Fibroblast of lung (primary cell): Measurements from ENCODE around the gene ZNF785. TPM values are rescaled to one million over a fixed set of nuclear protein-coding genes. Genes with fewer than 3 reads are reported as not detected.

Experiments used
- DNase-seq, 2 donors: peaks; one replicate each; pipeline versions ENCODE4 v3.0.0 to v3.0.0-alpha.2; 2010; ENCODE audit warnings: low read depth in 2 of 2
- H2AFZ ChIP-seq: 2 replicates; pipeline ENCODE4 v1.5.1; 2012; ENCODE audit warnings: low read length, control low read depth, inconsistent platforms
- H3K27ac ChIP-seq: 2 replicates; pipeline ENCODE4 v1.5.1; 2011; ENCODE audit warnings: low read length, control low read depth; ENCODE audit not compliant: insufficient read depth
- H3K27me3 ChIP-seq: 2 replicates; pipeline ENCODE4 v1.5.1; 2011; ENCODE audit warnings: mild to moderate bottlenecking, low read length; ENCODE audit not compliant: control insufficient read depth, insufficient read depth
- H3K36me3 ChIP-seq: 2 replicates; pipeline ENCODE4 v1.5.1; 2011; ENCODE audit warnings: low read length; ENCODE audit not compliant: control insufficient read depth, insufficient read depth
- H3K4me1 ChIP-seq: 2 replicates; pipeline ENCODE4 v1.5.1; 2011; ENCODE audit warnings: low read length; ENCODE audit not compliant: control insufficient read depth, insufficient read depth; ENCODE audit errors: extremely low read depth
- H3K4me2 ChIP-seq: 2 replicates; pipeline ENCODE4 v1.5.1; 2011; ENCODE audit warnings: low read length, control low read depth; ENCODE audit not compliant: insufficient read depth; ENCODE audit errors: extremely low read depth
- H3K4me3 ChIP-seq, 4 experiments: fragments of 200-600 bp in 1 of 4; sonication (generic) in 1 of 4; replicated peaks in 1 of 4; 2 replicates each; pipeline ENCODE4 v1.5.1; 2011 to 2016; ENCODE audit warnings: low read length in 4 of 4, low read depth in 3 of 4, mild to moderate bottlenecking in 3 of 4, control low read depth in 2 of 4, inconsistent platforms in 1 of 4, mixed read lengths in 1 of 4; ENCODE audit not compliant: insufficient read depth in 1 of 4; ENCODE audit errors: control extremely low read depth in 1 of 4
- H3K79me2 ChIP-seq: 2 replicates; pipeline ENCODE4 v1.5.1; 2012; ENCODE audit warnings: mild to moderate bottlenecking, low read length, inconsistent platforms; ENCODE audit not compliant: control insufficient read depth, insufficient read depth
- H3K9ac ChIP-seq: 2 replicates; pipeline ENCODE4 v1.5.1; 2011; ENCODE audit warnings: mild to moderate bottlenecking, low read length, control low read depth; ENCODE audit not compliant: insufficient read depth
- H3K9me3 ChIP-seq: 2 replicates; pipeline ENCODE4 v1.5.1; 2012; ENCODE audit warnings: low read depth, low read length; ENCODE audit not compliant: control insufficient read depth, insufficient read depth
- H4K20me1 ChIP-seq: 2 replicates; pipeline ENCODE4 v1.5.1; 2011; ENCODE audit warnings: low read length; ENCODE audit not compliant: control insufficient read depth, insufficient read depth; ENCODE audit errors: extremely low read depth
- EZH2 ChIP-seq: IDR thresholded peaks from 2 replicates; pipeline ENCODE4 v1.5.1; 2012; ENCODE audit warnings: low read length, control low read depth, mild to moderate bottlenecking; ENCODE audit errors: missing control alignments
- polyA plus RNA-seq, 2 donors: library from polyadenylated mRNA; depleted of rRNA in 1 of 2; stranded (reverse) in 1 of 2; unstranded in 1 of 2; fragments of >200 nt; gene quantifications; 2 replicates each; pipeline ENCODE4 v1.2.1, GENCODE V29; 2011 to 2012; ENCODE audit warnings: missing spikeins in 1 of 2
- total RNA-seq: library from RNA; depleted of rRNA; stranded (reverse); fragments of >200 nt; gene quantifications from 2 replicates; pipeline ENCODE4 v1.2.1, GENCODE V29; 2014
- TF ChIP-seq, protein P1 (sequence below), 2 donors: IDR thresholded peaks in 1 of 2; conservative IDR thresholded peaks in 1 of 2; 1 replicate in 1 of 2; 2 replicates in 1 of 2; pipeline ENCODE4 v1.5.1; 2011 to 2012; ENCODE audit warnings: low read length in 2 of 2, control low read depth in 1 of 2, inconsistent platforms in 1 of 2, low read depth in 1 of 2, mild to moderate bottlenecking in 1 of 2

The ZNF785 gene
- total and polyA plus RNA-seq, 2 donors (not counting 1 experiment from before 2014, with no cell fraction given), result 6.6 to 7.1 TPM

DNA sequence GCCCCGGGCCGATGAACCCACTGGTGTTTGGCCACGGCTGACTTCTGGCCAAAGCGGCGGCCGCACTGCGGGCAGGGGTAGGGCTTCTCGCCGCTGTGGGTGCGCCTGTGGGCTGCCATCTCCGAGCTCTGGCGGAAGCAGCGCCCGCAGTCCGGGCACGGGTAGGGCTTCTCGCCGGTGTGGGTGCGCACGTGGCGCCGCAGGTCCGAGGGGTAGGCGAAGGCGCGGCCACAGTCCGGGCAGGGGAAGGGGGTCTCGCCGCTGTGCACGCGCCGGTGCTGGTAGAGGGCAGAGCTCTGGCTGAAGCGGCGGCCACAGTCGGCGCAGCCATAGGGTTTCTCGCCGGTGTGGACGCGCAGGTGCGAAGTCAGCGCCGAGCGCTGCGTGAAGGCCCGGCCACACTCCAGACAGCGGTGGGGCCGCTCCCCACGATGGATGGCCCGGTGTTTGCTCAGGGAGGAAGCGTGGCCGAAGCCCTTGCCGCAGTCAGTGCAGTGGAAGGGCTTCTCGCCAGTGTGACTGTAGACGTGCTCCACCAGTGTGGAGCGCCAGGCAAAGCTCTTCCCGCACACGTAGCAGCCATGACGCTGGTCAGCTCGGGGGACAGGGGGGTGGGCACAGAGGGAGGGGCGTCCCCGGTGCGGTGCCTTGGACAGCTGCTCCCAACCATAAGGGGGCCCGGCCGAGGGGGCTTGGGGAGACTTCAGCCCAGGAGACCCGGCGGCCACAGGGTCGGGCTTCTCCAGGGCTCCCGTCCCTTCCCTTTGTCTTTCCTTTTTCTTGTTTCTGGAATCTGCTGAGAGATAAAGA is 30.0 kb downstream of the ZNF785 start:
- Histone ChIP-seq H3K4me2 (no peak overlapping the region), H2AFZ (no peak overlapping the region), H3K9ac (no peak overlapping the region), H3K27ac (no peak overlapping the region), H3K27me3 (no peaks in the 10 kb centered on the region), H3K4me3 (no peak overlapping the region), H3K79me2 (peaks cover 8% of the 10 kb centered on the region), H3K4me1 (no peaks in the 10 kb centered on the region), H4K20me1 (no peaks in the 10 kb centered on the region), H3K9me3 (no peaks in the 10 kb centered on the region), H3K36me3 (peaks cover 10% of the 10 kb centered on the region)
- no peak for DNase-seq
- TF ChIP-seq, protein P1, sequence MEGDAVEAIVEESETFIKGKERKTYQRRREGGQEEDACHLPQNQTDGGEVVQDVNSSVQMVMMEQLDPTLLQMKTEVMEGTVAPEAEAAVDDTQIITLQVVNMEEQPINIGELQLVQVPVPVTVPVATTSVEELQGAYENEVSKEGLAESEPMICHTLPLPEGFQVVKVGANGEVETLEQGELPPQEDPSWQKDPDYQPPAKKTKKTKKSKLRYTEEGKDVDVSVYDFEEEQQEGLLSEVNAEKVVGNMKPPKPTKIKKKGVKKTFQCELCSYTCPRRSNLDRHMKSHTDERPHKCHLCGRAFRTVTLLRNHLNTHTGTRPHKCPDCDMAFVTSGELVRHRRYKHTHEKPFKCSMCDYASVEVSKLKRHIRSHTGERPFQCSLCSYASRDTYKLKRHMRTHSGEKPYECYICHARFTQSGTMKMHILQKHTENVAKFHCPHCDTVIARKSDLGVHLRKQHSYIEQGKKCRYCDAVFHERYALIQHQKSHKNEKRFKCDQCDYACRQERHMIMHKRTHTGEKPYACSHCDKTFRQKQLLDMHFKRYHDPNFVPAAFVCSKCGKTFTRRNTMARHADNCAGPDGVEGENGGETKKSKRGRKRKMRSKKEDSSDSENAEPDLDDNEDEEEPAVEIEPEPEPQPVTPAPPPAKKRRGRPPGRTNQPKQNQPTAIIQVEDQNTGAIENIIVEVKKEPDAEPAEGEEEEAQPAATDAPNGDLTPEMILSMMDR (conservative IDR thresholded peaks at IDR 0.05 in 1 of 2, IDR thresholded peaks at IDR 0.05 in 1 of 2; ENCODE audit: low read depth in 1 of 2, low read length in 2 of 2), result no peak
- TF ChIP-seq EZH2, result no peak

DNA sequence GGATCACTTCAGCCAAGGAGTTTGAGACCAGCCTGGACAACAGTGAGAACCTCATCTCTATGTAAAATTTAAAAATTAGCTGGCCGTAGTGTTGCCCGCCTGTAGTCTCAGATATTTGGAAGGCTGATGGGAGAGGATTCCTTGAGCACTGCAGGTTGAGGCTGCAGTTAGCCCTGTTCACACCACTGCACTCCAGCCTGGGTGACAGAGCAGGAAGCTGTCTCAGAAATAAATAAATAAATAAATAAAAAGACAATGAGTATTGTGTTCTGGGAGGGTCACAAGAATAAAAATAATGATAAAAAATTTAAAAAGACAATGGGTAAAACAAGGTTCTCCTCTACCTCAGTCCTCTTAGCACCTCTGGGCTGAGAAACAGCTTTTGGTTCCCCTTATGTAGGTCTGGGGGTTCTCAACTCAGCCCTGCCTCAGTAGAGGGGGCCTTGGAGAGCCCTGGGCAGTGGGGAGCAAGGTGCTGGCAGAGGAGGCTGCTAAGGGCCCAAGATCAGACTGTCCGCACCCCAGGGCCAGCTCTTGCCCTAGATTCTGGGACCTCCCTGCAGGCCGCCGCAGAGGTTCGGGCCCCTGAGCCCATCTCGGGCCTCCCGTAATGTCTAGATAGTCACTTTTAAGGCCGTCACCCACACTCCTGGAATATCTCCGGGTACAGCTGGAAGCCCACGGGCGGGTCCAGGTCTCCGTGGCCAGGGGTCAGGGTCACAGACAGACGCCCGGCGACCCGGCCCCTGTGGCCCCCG is 30.8 kb downstream of the ZNF785 start:
- no peak for DNase-seq
- H3K9ac ChIP-seq, result no peak overlapping the region
- H2AFZ ChIP-seq, result no peak overlapping the region
- H3K4me2 ChIP-seq, result no peak overlapping the region
- no peaks in the 10 kb centered on the region for H3K4me1 ChIP-seq
- no peak overlapping the region for H3K27ac ChIP-seq
- no peak overlapping the region for H3K4me3 ChIP-seq
- TF ChIP-seq EZH2, result no peak
- TF ChIP-seq, protein P1 (conservative IDR thresholded peaks at IDR 0.05 in 1 of 2, IDR thresholded peaks at IDR 0.05 in 1 of 2; ENCODE audit: low read depth in 1 of 2, low read length in 2 of 2), result no peak
- H4K20me1 ChIP-seq, result no peaks in the 10 kb centered on the region
- H3K36me3 ChIP-seq, result peaks cover 10% of the 10 kb centered on the region
- H3K27me3 ChIP-seq, result no peaks in the 10 kb centered on the region
- no peaks in the 10 kb centered on the region for H3K9me3 ChIP-seq
- peaks cover 8% of the 10 kb centered on the region for H3K79me2 ChIP-seq

DNA sequence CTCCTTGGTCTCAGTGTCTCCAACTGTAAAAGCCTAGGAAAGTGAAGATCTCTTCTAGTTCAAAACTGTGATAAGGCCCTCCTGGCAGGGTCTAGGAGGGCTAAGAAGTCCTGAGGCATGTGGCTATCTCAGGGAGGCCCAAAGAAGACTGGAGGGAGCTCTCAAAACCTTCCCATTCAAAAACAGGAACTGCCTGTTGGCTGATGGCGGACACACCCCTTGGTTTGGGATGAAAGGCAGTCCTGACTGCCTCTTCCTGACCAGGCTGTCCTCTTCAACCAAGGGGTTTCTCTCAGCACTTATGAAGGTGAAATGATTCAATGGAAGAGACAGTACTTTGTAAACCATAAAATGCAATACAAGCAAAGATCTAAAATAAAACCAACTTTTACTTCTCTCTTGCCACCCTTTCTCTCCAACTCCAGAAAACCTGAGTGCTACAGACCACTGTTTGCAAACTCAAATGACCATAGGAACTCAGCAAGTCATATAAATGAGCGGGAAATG is 32.1 kb downstream of the ZNF785 start:
- no peak overlapping the region for H3K27ac ChIP-seq
- no peak overlapping the region for H3K4me3 ChIP-seq
- no peaks in the 10 kb centered on the region for H4K20me1 ChIP-seq
- no peak for TF ChIP-seq EZH2
- TF ChIP-seq, protein P1 (conservative IDR thresholded peaks at IDR 0.05 in 1 of 2, IDR thresholded peaks at IDR 0.05 in 1 of 2; ENCODE audit: low read depth in 1 of 2, low read length in 2 of 2), result no peak
- no peaks in the 10 kb centered on the region for H3K27me3 ChIP-seq
- peaks cover 10% of the 10 kb centered on the region for H3K36me3 ChIP-seq
- H2AFZ ChIP-seq, result no peak overlapping the region
- no peaks in the 10 kb centered on the region for H3K4me1 ChIP-seq
- H3K4me2 ChIP-seq, result no peak overlapping the region
- no peaks in the 10 kb centered on the region for H3K9me3 ChIP-seq
- H3K9ac ChIP-seq, result no peak overlapping the region
- peaks cover 8% of the 10 kb centered on the region for H3K79me2 ChIP-seq
- DNase-seq, result no peak
